GM19025 (cell line): ENCODE results near the gene NCDN.
"Not testable (repeated sequence)": the region's sequence is repeated elsewhere in the genome, so short reads cannot be mapped to it uniquely, and the experiment has no call there.

Source experiments
- ATAC-seq: cut with Tn5 transposase; IDR thresholded peaks from one replicate; pipeline ENCODE4 v1.9.1; 2021; ENCODE audit warnings: mild to moderate bottlenecking, low read depth, moderate library complexity; ENCODE audit not compliant: unreplicated experiment

NCDN gene

DNA sequence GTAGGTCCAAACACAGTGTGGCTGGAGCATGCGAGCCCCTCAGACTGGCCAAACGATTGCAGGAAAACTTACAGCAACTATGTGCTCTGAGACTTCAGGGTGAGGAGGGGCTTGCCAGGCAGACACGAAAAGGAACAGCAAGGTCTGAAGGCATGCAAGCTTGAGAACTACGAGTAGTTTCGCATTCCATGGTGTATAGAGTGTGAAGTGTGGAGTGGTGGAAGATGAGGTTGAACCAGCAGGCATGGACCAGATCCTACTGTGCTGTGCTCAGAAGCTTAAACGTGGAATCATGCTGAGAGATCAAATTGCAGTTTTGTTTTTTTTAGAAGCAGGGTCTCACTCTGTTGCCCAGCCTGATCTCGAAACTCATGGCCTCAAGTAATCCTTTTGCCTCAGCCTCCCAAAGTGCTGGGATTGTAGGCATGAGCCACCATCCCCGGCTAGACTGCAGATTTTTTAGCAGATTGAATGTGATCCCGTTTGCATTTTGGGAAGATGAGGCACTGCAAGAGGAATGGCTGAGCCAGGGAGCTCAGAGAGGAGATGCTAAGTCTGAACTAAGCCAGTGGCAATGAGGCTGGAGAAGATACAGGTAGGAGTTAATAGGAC lies 10.5 kb downstream of the NCDN start:
- no peak for ATAC-seq

DNA sequence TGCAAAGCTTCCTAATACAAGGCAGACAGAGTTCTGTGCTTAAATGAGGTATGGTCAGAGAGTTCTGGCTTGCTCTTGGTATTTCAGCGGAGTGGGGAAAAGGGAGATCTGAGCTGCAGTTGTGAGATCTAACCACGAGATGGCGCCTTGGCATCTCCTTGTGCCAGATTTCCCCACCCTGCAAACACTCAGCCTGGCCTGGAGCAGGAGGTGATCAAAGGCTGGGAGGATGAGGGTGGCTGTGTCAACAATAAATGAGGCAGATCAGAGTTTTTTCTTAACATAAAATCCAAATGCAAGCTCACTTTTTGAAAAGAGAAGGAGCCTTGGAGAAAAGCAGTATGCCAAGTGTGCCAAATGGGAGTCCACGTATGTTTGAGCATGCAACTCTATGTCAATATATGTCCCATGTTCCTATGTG lies 11.4 kb downstream of the NCDN start:
- ATAC-seq = no peak

DNA sequence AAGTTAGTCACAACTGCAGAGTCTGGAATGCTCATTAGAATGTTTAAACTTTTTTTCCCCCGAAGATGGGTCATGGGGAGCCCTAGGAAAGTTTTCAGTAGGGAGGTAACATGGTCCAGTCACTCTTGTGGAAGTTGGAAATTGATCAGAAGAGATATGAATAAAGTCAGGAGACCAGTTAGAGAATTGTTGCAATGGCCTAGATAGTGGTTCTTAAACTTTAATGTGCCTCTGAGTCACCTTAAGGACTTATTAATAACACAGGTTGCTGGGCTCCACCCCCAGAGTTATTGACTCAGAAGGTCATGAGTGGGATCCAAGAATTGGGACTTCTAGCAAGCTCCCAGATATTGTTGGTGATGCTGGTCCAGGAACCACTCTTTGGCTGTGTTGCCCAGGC lies 12.3 kb downstream of the NCDN start:
- no peak for ATAC-seq

DNA sequence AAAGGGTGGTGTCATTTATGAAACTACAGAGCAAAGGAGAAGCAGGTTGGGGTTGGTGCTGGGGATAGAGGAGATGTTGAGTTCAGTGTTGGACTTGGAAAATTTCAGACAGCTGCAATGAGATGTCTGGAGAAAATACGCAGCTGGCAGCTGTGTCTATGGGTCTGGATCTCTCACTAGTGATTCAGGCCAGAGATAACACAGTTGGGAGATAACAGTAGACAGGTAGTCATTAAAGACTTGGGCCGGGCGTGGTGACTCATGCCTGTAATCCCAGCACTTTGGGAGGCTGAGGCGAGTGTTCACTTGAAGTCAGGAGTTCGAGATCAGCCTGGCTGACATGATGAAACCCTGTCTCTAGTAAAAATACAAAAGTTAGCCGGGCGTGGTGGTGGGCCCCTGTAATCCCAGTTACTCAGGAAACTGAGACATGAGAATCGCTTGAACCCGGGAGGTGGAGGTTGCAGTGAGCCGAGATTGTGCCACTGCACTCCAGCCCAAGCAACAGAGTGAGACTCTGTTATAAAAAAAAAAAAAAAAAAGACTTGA lies 13.1 kb downstream of the NCDN start:
- no peak for ATAC-seq

DNA sequence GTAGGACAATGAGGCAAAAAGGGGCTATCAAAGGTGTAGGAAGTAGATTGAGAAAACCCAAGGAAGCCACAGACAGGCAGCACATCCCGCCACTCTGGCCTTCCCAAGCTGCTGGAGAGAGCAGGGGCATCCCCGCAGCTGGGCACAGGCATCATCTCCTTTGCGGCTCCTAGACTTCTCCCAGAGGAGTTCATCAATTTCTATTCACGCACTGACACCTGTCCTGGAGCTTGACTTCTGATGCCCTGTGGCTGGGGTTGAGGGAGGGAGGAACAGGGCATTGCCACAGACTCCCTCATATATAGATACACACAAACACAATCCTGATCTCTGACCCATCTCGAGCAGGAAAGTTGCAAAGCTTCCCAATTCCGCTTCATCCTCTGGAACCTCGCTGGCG lies 13.7 kb downstream of the NCDN start:
- ATAC-seq = no peak

DNA sequence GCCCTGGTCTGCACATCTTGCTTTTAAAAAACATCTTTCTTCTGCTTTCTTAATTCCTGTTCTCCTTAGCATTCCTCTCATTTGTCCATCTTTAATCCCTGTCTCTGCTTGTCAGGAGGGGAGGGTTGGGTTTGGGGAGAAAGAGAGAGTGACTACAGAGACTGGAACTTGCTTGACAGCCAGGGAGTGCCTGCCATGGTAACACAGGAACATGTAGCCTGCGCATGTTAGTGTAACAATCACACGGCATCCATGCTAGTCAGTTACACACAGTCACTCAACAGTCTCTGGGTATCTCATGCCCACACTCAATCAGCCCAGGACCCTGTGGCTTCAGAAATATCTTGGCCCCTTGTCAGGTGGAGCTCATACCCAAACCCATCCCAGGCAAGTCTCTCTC lies 14.7 kb downstream of the NCDN start:
- ATAC-seq = no peak

DNA sequence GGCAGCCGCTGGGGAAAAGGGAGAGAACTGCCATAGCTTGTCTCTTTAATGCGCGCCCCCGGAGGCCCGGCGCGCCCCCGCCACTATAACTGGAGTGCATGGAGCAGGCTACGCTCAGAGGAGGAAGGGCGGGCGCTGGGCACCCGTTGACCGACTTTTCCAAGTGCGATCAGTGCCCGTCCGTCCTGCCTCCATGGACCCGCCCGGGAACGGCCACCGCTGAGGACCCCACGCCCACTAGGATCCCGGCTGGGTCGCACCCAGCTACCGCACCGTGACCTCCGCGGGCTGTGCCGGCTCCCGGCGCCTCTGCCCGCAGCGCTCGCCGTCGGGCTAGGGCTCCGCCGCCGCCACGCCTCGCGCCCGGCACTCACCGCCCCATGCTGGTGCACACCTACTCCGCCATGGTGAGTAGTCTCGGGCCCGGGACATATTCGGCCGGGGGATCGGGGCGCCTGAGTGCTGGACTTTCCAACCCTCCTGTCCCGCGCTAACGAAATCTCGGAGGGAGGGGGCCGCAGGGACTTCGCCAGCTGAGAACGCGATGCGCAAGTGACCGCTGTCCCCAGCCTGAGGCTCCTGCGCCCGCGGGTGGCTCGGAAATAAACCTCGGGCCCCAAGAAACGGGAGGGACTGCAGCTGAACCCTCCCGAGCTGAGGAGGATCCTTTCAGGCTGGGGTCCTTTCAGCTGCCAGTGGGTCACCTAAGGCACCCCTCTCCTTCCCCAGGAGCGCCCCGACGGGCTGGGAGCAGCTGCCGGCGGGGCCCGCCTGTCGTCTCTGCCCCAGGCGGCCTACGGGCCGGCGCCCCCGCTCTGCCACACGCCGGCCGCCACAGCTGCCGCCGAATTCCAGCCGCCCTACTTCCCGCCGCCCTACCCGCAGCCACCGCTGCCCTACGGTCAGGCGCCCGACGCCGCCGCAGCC lies 15.9 kb downstream of the NCDN start, which contains the start of gene TFAP2E:
Gene TFAP2E (plus strand): TSS at position 117 of the 927 bp plus-strand sequence. CDS start 264 bp downstream, at position 381.
- no peak for ATAC-seq

DNA sequence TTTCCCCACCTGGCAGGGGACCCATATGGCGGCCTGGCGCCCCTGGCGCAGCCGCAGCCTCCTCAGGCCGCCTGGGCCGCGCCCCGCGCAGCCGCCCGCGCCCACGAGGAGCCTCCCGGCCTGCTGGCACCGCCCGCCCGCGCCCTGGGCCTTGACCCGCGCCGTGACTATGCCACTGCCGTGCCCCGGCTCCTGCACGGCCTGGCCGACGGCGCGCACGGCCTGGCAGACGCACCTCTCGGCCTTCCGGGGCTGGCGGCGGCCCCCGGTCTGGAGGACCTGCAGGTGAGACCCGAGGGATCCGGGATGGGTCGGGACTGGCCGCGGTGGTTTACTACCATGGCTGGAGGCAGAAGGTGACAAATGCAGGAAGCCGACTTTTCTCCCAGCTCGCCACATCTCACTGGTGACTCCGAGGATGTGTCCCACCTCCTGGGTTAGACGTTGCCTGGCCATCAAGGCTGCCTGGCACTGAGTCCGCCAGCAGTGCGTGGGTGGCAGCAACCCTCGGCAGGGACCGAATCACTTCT lies 16.6 kb downstream of the NCDN start:
- no peak for ATAC-seq

DNA sequence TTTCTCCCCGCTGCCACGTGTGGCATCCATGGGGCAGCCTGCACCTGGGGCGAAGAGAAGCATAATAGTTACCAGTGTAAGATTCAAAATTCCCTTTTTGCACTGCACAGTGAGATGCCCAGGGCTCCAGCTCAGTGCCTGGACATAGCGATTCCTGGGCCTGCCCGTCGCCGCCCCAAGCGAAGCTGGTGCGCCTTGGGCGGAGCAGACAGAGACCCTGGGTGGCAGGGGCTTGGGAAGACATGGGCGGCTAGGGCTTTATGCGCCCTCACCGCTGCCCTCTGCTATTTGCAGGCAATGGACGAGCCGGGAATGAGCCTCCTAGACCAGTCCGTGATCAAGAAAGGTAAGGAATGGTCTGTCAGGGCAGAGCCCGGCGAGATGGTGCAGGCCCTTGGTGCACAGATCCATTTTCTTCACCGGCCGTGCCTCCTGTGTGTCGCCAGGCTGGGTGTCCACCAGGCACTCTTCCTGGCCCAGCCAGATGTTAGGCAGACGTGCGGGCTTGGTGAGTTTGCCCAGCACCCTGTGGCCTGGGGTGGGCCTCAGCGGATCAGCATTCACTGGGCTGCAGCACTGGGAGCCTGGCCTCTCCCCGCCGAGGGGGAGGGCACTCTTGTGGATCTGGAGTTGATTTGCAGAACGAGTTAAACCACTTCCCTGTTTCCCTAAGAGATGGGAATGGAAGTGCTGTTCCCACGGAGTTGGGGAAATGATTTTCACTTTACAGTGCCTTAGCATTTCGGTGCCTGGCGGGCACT lies 17.2 kb downstream of the NCDN start:
- no peak for ATAC-seq

DNA sequence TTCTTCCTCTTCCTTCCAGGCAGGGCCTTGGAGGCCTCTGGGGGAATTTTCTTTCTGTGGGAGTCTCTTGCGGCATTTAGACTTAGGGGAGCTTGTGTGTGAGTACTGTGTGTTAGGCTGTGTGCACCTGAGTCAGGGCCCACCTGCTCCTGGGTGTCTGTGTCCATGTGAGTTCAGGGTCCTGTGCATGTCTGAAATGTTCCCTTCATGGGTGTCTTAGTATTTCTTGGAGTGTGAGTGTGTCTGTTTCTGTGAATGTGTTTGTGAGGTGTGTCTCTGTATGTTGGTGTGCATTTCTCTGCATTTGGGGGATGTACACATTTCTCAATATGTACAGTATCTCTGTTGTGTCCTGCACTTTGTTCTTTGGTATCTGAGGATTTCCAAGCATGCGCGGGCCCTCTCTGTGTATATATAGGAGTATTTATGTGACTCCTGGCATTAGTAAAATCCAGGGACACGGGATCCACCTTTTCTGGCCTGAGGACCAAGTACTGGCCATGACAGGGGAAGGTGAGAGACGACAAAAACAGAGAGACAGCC lies 17.9 kb downstream of the NCDN start:
- no peak for ATAC-seq

DNA sequence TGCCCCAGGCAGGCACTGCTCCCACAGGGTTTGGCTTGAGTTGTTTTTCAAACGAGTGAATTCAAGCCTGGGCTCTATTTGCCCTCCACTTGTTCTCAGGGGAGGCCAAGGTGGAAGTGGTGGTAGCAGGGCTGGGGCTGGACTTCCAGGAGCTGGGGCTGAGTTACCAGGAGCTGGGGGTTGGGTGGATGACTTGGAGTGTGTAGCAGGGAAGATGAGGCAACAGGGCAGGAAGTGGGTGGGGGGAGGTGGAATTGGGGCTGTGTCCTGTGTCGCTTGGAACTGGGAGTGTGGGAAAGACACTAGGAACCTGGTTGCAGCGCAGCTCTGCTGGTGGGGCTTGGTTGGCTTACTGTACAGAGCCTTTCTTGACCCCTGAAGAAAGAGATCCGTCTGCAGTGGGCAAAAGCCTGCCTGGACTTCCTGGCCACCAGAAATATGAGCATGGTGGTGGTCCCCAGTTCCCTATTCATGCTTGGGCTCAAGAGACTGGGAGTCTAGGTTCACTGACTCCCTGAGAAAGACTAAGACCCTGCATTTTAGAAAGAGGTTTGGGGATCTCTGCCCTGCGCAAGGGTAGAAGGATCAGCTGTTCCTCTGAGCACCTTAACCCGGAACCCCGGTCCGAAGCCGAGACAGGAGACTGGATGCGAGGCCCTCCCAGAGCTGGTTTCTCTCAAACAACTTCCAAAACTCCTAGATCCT lies 18.6 kb downstream of the NCDN start:
- ATAC-seq = no peak

DNA sequence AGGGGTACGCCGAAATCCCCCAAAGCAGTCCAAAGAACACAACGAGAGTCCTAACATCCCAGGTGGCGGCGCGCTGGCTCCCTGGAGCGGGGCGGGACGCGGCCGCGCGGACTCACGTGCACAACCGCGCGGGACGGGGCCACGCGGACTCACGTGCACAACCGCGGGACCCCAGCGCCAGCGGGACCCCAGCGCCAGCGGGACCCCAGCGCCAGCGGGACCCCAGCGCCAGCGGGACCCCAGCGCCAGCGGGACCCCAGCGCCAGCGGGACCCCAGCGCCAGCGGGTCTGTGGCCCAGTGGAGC lies 19.1 kb downstream of the NCDN start:
- ATAC-seq = not testable (repeated sequence)

DNA sequence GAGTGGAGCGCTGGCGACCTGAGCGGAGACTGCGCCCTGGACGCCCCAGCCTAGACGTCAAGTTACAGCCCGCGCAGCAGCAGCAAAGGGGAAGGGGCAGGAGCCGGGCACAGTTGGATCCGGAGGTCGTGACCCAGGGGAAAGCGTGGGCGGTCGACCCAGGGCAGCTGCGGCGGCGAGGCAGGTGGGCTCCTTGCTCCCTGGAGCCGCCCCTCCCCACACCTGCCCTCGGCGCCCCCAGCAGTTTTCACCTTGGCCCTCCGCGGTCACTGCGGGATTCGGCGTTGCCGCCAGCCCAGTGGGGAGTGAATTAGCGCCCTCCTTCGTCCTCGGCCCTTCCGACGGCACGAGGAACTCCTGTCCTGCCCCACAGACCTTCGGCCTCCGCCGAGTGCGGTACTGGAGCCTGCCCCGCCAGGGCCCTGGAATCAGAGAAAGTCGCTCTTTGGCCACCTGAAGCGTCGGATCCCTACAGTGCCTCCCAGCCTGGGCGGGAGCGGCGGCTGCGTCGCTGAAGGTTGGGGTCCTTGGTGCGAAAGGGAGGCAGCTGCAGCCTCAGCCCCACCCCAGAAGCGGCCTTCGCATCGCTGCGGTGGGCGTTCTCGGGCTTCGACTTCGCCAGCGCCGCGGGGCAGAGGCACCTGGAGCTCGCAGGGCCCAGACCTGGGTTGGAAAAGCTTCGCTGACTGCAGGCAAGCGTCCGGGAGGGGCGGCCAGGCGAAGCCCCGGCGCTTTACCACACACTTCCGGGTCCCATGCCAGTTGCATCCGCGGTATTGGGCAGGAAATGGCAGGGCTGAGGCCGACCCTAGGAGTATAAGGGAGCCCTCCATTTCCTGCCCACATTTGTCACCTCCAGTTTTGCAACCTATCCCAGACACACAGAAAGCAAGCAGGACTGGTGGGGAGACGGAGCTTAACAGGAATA lies 19.7 kb downstream of the NCDN start:
- ATAC-seq = no peak

DNA sequence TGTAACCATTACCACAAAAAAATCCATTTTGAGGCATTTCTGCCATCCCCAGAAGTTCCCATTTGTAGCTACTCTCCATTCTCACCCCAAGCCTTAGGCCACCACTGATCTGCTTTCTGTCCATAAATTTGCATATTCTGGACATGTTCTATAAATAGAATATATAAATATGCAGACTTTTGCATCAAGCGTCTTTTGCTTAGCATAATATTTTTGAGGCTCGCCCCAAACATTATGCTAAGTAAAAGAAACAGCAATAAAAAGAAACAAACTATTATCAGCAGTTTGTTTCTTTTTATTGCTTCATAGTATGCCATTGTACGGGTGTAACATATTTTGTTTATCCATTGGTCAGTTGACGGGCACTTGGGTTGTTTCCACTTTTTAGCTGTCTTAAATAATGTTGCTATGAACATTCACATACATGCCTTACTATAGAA lies 23.4 kb downstream of the NCDN start:
- ATAC-seq = no peak

DNA sequence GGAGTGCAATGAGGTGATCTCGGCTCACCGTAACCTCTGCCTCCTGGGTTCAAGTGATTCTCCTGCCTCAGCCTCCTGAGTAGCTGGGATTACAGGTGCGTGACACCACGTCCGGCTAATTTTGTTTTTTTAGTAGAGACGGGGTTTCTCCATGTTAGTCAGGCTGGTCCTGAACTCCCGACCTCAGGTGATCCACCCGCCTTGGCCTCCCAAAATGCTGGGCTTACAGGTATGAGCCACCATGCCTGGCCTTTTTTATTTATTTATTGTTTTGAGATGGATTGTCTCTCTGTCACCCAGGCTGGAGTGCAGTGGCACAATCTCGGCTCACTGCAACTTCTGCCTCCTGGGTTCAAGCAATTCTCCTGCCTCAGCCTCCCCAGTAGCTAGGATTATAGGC lies 24.0 kb downstream of the NCDN start:
- not testable (repeated sequence) for ATAC-seq

DNA sequence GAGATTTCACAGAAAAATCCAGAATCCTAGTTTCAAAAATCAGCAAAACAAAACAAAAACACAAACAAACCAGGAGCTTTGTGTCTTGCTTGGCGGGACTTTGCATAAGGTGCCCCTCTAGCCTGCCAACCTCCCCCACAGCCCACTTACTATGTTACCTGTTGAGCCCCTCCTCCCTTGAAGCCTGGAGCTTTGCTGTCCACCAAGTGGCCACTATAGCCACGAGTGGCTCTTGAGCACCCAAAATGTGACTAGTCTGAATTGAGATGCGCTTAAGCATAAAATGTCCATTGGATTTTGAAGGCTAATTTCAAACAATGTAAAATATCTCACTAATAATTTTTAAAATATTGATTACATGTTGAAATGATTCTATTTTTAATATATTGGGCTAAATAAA lies 27.7 kb downstream of the NCDN start:
- ATAC-seq = no peak

DNA sequence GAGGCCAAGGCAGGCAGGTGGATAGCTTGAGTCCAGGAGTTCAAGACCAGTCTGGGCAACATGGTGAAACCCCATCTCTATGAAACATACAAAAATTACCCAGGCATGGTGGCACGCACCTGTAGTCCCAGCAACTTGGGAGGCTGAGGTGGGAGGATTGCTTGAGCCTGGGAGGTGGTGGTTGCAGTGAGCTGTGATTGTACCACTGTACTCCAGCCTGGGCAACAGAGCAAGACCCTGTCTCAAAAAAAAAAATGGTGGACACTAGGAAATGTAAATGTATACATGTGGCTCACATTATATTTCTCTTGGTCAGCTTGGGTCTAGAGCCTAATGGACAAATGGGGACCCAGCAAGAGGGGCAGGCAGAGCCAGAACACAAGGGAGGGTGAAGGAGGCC lies 28.2 kb downstream of the NCDN start:
- ATAC-seq = not testable (repeated sequence)

DNA sequence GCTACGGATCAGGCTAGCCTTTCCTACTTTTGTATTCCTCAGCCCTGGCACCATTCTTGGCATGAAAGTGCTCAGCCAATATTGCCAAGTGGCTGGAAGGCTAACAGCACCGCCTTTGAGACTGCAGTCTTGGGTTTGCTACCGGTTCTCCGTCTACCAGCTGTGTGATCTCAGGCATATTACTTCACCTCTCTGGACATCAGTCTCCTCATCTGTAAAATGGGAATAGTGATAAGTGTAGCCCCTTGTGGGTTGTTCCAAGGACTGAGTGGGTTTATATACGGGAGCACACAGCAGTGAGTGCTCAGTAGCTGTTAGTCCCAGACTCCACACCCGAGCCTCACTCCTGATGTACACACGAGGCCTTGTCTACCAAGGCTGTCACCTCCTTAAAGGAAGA lies 29.2 kb downstream of the NCDN start:
- ATAC-seq = no peak

DNA sequence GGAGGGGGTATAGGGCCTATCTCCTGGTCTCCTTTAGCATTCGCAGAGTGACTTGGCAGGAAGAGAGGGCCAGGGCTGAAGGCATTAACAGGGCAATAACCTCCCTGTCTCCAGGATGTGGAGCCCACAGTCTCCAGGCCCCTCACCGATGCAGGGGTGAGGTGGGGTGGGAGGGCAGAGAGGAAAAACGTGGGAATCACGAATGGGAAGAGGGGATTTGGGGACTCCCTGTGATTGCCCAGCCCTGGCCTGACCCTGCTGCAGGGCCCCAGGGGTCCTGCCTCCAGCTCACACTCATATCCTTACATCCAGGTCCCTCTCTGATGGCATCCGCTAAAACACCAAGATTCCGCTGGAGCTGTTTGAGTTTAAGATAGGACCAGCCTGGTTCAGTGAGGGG lies 30.1 kb downstream of the NCDN start:
- ATAC-seq = no peak
